ENCODE results near the gene ABCC3.

Gene ABCC3

GRCh38 chr17:50594128-50594823 lies 40.4 kb upstream of the ABCC3 start:
- Histone ChIP-seq H3K27ac (ENCODE audit: low read length) (no peak overlapping the region), H3K9ac (ENCODE audit: low read length) (no peak overlapping the region), H3K9me3 (ENCODE audit: control insufficient read depth, low read depth, low read length) (no peaks in the 10 kb centered on the region), H3K4me1 (ENCODE audit: control insufficient read depth, low read depth, low read length) (peaks cover 11% of the 10 kb centered on the region), H3K27me3 (ENCODE audit: control insufficient read depth, insufficient read depth, low read length) (no peaks in the 10 kb centered on the region), H3K4me3 (ENCODE audit: low read length) (no peak overlapping the region), H3K36me3 (ENCODE audit: control insufficient read depth, low read depth, low read length) (no peaks in the 10 kb centered on the region)

GRCh38 chr17:50594892-50595291 lies 39.8 kb upstream of the ABCC3 start:
- H3K4me3 ChIP-seq (ENCODE audit: low read length) = no peak overlapping the region
- H3K27ac ChIP-seq (ENCODE audit: low read length) = no peak overlapping the region
- no peaks in the 10 kb centered on the region for H3K27me3 ChIP-seq (ENCODE audit: control insufficient read depth, insufficient read depth, low read length)
- no peaks in the 10 kb centered on the region for H3K9me3 ChIP-seq (ENCODE audit: control insufficient read depth, low read depth, low read length)
- no peak overlapping the region for H3K9ac ChIP-seq (ENCODE audit: low read length)
- peaks cover 11% of the 10 kb centered on the region for H3K4me1 ChIP-seq (ENCODE audit: control insufficient read depth, low read depth, low read length)
- no peaks in the 10 kb centered on the region for H3K36me3 ChIP-seq (ENCODE audit: control insufficient read depth, low read depth, low read length)

DNA sequence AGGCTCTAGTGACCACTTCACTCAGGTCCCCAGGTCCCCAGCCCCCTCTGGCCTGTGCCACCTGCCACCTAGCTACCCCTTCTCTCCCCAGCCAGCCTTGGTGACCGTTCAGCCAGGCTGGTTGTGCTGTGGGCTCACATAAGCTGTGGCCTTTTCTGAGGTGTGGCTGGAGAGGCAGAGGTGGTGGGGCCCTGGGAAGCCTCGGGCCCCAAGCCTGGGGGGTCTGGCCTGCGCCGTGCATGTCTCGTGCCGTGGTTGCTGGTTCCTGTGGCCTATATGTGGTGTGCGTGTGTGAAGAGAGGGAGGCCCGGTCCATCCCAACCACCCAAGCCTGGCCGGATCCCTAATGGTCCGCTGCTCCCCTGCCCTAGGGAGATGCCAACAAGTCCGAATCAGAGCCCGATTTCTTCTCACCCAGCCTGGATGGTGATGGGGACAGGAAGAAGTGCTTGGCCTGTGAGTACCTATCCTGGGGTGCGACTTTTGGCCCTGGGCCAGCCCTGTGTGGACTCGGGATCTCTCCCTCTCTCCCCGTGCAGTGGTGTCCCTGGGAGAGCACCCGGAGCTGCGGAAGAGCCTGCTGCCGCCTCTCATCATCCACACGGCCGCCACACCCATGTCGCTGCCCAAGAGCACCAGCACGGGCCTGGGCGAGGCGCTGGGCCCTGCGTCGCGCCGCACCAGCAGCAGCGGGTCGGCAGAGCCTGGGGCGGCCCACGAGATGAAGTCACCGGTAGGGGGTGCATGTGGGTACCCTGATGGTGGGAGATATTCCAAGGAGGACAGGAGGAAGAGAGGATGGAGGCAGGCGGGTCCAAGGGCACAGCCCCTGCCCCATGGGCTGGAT lies 38.3 kb upstream of the ABCC3 start:
- H3K27ac ChIP-seq (ENCODE audit: low read length) = no peak overlapping the region
- no peaks in the 10 kb centered on the region for H3K9me3 ChIP-seq (ENCODE audit: control insufficient read depth, low read depth, low read length)
- no peak overlapping the region for H3K4me3 ChIP-seq (ENCODE audit: low read length)
- H3K9ac ChIP-seq (ENCODE audit: low read length) = no peak overlapping the region
- peaks cover 11% of the 10 kb centered on the region for H3K4me1 ChIP-seq (ENCODE audit: control insufficient read depth, low read depth, low read length)
- H3K27me3 ChIP-seq (ENCODE audit: control insufficient read depth, insufficient read depth, low read length) = no peaks in the 10 kb centered on the region
- H3K36me3 ChIP-seq (ENCODE audit: control insufficient read depth, low read depth, low read length) = no peaks in the 10 kb centered on the region

- Histone ChIP-seq H3K27ac (ENCODE audit: low read length) (no peak overlapping the region), H3K36me3 (ENCODE audit: control insufficient read depth, low read depth, low read length) (no peaks in the 10 kb centered on the region), H3K27me3 (ENCODE audit: control insufficient read depth, insufficient read depth, low read length) (no peaks in the 10 kb centered on the region), H3K4me1 (ENCODE audit: control insufficient read depth, low read depth, low read length) (peaks cover 5% of the 10 kb centered on the region), H3K9ac (ENCODE audit: low read length) (no peak overlapping the region), H3K9me3 (ENCODE audit: control insufficient read depth, low read depth, low read length) (no peaks in the 10 kb centered on the region), H3K4me3 (ENCODE audit: low read length) (no peak overlapping the region)
Observed at GRCh38 chr17:50598487-50598886, 36.2 kb upstream of the ABCC3 start.

GRCh38 chr17:50599606-50600005 lies 35.1 kb upstream of the ABCC3 start:
- Histone ChIP-seq H3K9ac (ENCODE audit: low read length) (no peak overlapping the region), H3K36me3 (ENCODE audit: control insufficient read depth, low read depth, low read length) (no peaks in the 10 kb centered on the region), H3K4me1 (ENCODE audit: control insufficient read depth, low read depth, low read length) (no peaks in the 10 kb centered on the region), H3K27me3 (ENCODE audit: control insufficient read depth, insufficient read depth, low read length) (no peaks in the 10 kb centered on the region), H3K9me3 (ENCODE audit: control insufficient read depth, low read depth, low read length) (no peaks in the 10 kb centered on the region), H3K27ac (ENCODE audit: low read length) (no peak overlapping the region), H3K4me3 (ENCODE audit: low read length) (no peak overlapping the region)

DNA sequence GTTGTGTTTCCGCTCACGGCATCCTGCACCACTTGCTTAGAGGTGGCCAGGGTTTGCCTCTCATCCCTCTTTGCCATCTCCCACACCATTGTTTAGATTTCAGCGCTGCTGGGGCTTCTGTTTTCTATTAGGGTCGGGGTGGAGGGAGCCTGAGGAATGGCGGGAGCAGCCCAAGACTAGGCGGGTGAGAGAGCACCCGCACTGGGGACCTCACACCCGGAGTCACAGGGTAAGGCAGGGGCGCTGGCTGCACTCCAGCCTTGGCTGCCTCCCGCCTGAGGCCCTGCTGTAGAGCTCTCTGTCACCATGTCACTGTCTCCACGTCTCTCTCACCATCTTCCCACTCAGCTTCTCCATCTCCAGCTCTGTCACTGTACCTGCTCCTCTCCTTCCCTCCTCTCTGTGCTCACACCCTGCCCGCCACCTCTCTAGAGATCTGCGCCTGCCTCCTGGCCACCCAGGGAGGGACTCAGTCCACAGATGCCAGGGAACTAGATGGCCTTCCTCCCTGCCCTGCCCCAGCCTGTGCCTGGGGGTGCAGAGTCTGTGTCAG lies 32.8 kb upstream of the ABCC3 start:
- no peaks in the 10 kb centered on the region for H3K4me1 ChIP-seq (ENCODE audit: control insufficient read depth, low read depth, low read length)
- H3K9me3 ChIP-seq (ENCODE audit: control insufficient read depth, low read depth, low read length) = no peaks in the 10 kb centered on the region
- H3K4me3 ChIP-seq (ENCODE audit: low read length) = no peak overlapping the region
- no peaks in the 10 kb centered on the region for H3K36me3 ChIP-seq (ENCODE audit: control insufficient read depth, low read depth, low read length)
- H3K9ac ChIP-seq (ENCODE audit: low read length) = no peak overlapping the region
- no peak overlapping the region for H3K27ac ChIP-seq (ENCODE audit: low read length)
- H3K27me3 ChIP-seq (ENCODE audit: control insufficient read depth, insufficient read depth, low read length) = no peaks in the 10 kb centered on the region

- Histone ChIP-seq H3K27me3 (ENCODE audit: control insufficient read depth, insufficient read depth, low read length) (no peaks in the 10 kb centered on the region), H3K36me3 (ENCODE audit: control insufficient read depth, low read depth, low read length) (no peaks in the 10 kb centered on the region), H3K4me3 (ENCODE audit: low read length) (no peak overlapping the region), H3K27ac (ENCODE audit: low read length) (no peak overlapping the region), H3K9ac (ENCODE audit: low read length) (no peak overlapping the region), H3K4me1 (ENCODE audit: control insufficient read depth, low read depth, low read length) (no peaks in the 10 kb centered on the region), H3K9me3 (ENCODE audit: control insufficient read depth, low read depth, low read length) (no peaks in the 10 kb centered on the region)
Observed at GRCh38 chr17:50602836-50603235, 31.8 kb upstream of the ABCC3 start.

- H3K9me3 ChIP-seq (ENCODE audit: control insufficient read depth, low read depth, low read length) = no peaks in the 10 kb centered on the region
- H3K27me3 ChIP-seq (ENCODE audit: control insufficient read depth, insufficient read depth, low read length) = no peaks in the 10 kb centered on the region
- H3K9ac ChIP-seq (ENCODE audit: low read length) = no peak overlapping the region
- no peak overlapping the region for H3K4me3 ChIP-seq (ENCODE audit: low read length)
- H3K4me1 ChIP-seq (ENCODE audit: control insufficient read depth, low read depth, low read length) = no peaks in the 10 kb centered on the region
- no peaks in the 10 kb centered on the region for H3K36me3 ChIP-seq (ENCODE audit: control insufficient read depth, low read depth, low read length)
- H3K27ac ChIP-seq (ENCODE audit: low read length) = no peak overlapping the region
Observed at GRCh38 chr17:50603340-50603739, 31.3 kb upstream of the ABCC3 start.

- H3K4me1 ChIP-seq (ENCODE audit: control insufficient read depth, low read depth, low read length) = no peaks in the 10 kb centered on the region
- H3K9me3 ChIP-seq (ENCODE audit: control insufficient read depth, low read depth, low read length) = no peaks in the 10 kb centered on the region
- no peak overlapping the region for H3K4me3 ChIP-seq (ENCODE audit: low read length)
- H3K27me3 ChIP-seq (ENCODE audit: control insufficient read depth, insufficient read depth, low read length) = no peaks in the 10 kb centered on the region
- no peak overlapping the region for H3K27ac ChIP-seq (ENCODE audit: low read length)
- H3K36me3 ChIP-seq (ENCODE audit: control insufficient read depth, low read depth, low read length) = no peaks in the 10 kb centered on the region
- H3K9ac ChIP-seq (ENCODE audit: low read length) = no peak overlapping the region
Observed at GRCh38 chr17:50604513-50604912, 30.2 kb upstream of the ABCC3 start.

DNA sequence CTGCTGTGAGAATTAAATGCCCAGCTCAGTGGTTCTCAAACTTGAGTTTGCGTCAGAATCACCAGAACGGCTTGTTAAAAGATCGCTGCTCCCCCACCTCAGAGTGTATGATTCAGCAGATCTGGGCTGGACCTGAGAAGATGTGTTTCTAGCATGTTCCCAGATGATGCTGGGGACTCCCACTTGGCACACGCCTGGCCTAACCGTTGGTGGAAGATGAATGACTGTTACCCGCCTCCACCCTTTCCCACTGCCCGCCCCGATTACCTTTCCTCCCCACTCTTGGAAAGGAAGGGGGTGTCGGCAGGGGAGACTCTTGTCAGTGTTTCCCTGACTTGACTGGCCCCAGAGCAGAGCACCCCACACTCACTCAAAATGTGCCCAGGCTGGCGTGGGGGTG lies 29.3 kb upstream of the ABCC3 start:
- no peaks in the 10 kb centered on the region for H3K27me3 ChIP-seq (ENCODE audit: control insufficient read depth, insufficient read depth, low read length)
- H3K9me3 ChIP-seq (ENCODE audit: control insufficient read depth, low read depth, low read length) = no peaks in the 10 kb centered on the region
- no peak overlapping the region for H3K27ac ChIP-seq (ENCODE audit: low read length)
- H3K36me3 ChIP-seq (ENCODE audit: control insufficient read depth, low read depth, low read length) = no peaks in the 10 kb centered on the region
- no peak overlapping the region for H3K4me3 ChIP-seq (ENCODE audit: low read length)
- no peaks in the 10 kb centered on the region for H3K4me1 ChIP-seq (ENCODE audit: control insufficient read depth, low read depth, low read length)
- H3K9ac ChIP-seq (ENCODE audit: low read length) = no peak overlapping the region

DNA sequence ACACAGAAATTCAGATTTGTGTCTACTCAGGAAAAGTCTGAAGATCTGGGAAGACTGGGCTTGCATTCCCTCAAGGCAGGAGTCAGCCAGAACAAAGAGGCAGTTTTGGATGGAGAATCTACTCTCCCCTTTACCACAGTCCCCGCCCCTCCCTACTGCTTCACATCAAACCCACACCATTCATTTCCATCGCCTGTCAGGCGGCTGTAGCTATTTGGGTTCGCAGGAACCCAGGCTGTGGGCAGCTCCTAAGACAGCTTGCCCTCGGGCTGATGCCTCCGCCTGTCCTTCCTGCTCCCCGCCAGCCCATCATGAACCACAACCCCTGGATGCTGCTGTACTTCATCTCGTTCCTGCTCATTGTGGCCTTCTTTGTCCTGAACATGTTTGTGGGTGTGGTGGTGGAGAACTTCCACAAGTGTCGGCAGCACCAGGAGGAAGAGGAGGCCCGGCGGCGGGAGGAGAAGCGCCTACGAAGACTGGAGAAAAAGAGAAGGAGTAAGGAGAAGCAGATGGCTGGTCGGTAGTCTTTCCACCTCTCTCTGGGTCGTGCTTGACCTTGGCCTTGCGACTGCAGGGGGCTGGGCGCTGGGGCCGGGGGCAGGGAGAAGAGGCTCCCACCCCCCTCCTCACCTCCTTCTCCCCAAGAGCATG lies 27.0 kb upstream of the ABCC3 start:
- Histone ChIP-seq H3K4me3 (ENCODE audit: low read length) (no peak overlapping the region), H3K27me3 (ENCODE audit: control insufficient read depth, insufficient read depth, low read length) (no peaks in the 10 kb centered on the region), H3K36me3 (ENCODE audit: control insufficient read depth, low read depth, low read length) (no peaks in the 10 kb centered on the region), H3K4me1 (ENCODE audit: control insufficient read depth, low read depth, low read length) (no peaks in the 10 kb centered on the region), H3K9me3 (ENCODE audit: control insufficient read depth, low read depth, low read length) (no peaks in the 10 kb centered on the region), H3K27ac (ENCODE audit: low read length) (no peak overlapping the region), H3K9ac (ENCODE audit: low read length) (no peak overlapping the region)
